Hematopoietic multipotent progenitor cell treated with erythropoietin and hydrocortisone succinate and interleukin-3 and kit ligand, for 17 days (in vitro differentiated cells): ENCODE data around the gene RDH12.
"Not testable (repeated sequence)": the region's sequence is repeated elsewhere in the genome, so short reads cannot be mapped to it uniquely, and the experiment has no call there.

ENCODE experiments used
- DNase-seq: peaks from one replicate; pipeline ENCODE4 v3.0.0-alpha.2; 2015; ENCODE audit warnings: low spot score

Gene RDH12

DNA sequence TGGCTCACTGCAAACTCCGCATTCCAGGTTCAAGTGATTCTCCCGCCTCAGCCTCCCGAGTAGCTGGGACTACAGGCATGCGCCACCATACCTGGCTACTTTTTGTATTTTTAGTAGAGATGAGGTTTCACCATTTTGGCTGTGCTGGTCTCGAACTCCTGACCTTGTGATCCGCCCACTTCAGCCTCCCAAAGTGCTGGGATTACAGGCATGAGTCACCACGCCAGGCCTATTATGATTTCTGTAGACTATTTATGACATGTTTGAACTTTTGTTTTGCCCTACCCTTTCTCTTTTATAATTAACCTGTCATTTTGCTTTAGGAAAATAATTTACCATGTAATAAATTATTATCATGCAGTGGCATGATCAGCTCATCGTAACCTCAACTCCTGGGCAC is at the start of gene RDH12:
RDH12 (plus strand) TSS at position 395 of the 400 bp plus-strand sequence. CDS start 20,757 bp downstream, outside the sequence.
- not testable (repeated sequence) for DNase-seq

DNA sequence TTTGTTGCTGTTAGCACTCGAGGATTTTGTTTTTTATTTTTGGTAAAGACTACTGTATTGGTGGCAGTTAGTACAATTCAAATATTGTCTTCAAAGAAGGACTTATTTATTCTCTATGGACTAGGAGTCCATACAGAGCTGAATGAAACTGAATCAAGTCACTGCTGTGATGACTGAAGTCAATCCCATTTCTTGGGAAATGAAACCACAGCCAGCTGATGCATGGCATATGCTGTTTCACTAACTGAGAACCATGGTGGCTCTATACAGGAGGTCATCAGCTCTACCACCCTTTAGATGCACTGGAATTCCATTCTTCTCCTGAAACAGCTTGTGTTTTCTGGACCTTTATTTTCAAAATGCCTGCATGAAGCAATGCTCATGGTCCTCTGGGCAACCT is 49.5 kb upstream of the RDH12 start:
- no peak for DNase-seq

DNA sequence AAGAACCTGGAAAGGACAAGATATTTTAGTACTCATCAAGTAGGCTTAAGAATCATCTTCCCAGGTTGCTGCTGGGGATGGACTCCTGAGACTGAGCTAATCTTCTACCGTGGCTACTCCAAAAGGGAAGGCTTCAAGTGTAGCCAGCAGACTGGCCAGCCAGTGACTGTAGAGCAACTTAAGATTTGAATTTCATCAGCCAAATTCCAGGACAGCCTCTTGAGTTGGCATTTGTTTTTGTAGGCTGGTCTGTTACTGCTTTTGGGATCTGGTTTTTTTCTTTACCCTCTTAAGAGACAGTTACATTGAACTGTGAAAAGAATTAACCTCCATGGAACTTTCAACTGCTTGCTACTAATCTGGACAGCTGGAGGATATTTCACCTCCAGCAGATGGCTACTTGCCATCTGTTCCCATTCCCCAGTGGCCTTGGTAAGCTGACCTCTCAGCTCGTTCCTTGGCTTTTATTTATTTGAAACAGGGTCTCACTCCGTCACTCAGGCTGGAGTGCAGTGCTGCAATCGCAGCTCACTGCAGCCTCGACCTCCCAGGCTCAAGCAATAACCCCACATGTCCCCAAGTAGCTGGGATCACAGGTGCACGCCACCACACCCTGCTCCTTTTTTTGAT is 47.9 kb upstream of the RDH12 start:
- no peak for DNase-seq

DNA sequence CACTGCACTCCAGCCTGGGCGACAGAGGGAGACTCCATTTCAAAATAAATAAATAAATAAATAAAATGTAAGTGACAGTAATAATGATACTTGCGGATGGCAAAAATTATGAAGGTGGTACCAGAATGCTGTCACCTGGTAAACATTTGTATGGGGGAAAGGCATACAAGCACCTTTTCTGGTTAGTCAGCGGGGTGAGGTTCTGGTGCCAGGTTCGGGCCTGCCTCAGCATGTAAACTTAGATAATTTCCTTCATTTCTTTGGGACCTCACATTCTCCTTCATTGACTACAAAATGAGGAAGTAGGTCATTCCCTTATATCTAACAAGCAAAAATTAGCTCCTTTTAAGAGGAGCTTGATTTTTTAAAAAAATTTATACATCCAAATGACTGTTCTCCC is 38.1 kb upstream of the RDH12 start:
- no peak for DNase-seq

DNA sequence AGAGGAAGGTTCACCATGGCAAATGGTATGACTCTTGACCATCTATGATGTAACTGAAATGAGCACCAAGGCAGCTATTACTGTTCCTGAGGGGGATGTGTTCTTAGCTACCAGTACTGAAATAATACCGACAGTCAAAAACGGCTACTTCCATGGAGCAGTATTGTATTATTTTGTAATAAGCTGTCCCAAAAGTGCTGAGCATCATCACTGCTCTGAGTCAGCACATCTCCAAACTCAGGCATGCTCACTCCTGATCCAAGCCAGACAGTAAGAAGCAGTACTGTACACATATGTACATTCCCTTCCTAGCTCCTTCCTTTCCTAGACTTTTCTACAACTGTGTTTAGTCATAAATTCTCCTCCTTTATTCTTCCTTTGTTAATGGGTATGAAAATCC is 35.8 kb upstream of the RDH12 start:
- DNase-seq, result peak; percentile 64

DNA sequence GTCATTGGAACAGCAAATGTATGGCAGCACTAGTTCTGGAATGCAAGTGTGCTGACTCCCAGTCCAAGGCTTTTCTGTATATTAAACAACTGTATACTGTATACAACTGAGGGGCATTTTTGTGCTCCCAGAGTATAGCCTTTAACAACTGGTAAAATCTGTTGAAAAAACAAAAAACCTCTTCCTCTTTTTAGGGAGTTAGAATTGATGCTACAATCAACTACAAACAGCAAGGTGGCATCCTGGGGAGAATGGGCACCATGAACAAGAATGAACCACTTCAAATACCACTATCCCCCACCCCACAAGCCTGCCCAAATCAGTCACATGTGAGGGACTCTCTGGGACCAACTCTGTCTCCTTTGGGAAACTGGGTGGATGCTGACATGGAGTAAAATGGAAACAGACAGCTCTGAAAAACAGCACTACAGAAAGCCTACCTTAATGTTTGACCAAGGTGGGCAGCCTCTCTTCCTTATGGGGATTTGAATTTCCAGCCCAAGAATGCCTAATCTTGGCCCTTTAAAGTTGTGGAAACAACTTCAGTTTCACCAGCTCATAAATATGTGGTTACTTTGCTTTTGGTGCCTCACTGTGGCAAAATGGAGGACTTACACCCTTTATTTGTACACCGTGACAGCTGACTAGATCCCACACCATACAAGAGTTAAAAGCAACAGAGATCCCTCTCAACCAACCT is 34.8 kb upstream of the RDH12 start:
- DNase-seq, result peak; percentile 86

DNA sequence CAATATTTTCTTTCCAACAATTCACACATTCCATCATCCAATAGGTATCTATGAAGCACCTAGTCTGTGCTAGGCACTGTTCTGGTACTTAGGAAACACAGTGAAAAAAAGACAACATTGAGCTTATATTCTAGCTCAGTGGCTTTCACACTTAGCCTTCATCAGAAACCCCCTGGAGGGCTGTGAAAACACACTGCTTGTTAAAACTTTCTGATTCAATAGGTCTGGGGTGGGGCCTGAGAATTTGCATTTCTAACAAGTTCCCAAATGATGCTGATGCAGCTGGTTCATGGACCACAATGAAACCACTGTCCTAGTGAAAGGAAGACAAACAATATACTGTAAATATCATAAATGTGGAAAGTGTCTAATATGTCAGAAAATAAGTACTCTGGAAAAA is 33.1 kb upstream of the RDH12 start:
- DNase-seq, result no peak

DNA sequence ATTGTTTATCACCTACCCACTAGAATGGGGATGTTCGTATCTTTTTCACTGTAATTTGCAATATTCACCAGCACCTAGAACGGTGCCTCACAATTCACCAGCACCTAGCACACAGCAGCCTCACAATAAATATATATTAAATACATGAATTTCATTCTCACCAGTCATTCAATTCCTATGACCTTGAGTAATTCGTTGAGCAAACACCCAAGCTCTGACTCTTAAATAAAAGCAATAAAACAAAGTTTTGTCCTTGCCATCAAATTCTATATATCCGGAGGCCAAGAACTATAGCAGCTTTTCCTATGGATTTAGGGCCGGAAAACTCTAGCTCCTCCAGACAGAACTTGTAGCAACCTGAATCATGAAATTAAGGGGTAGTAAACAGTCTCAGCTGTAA is 28.2 kb upstream of the RDH12 start:
- no peak for DNase-seq

DNA sequence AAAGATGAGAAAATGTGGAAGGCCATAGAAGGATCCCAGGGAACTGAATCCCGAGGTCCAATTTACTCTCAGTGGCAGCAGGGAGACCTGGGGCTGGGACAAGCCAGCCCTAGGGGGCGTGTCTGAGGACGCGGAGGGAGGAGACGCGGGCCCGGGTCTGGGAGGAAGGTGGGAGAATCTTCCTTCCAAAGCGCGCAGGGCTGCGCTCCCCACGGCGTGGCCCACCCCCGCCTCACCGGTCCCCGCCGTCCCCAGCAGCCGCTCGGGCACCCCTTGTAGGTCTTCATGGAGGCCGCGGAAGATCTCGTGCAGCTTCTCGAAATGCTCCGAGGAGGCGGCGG is 27.6 kb upstream of the RDH12 start:
- peak; percentile 82 for DNase-seq

DNA sequence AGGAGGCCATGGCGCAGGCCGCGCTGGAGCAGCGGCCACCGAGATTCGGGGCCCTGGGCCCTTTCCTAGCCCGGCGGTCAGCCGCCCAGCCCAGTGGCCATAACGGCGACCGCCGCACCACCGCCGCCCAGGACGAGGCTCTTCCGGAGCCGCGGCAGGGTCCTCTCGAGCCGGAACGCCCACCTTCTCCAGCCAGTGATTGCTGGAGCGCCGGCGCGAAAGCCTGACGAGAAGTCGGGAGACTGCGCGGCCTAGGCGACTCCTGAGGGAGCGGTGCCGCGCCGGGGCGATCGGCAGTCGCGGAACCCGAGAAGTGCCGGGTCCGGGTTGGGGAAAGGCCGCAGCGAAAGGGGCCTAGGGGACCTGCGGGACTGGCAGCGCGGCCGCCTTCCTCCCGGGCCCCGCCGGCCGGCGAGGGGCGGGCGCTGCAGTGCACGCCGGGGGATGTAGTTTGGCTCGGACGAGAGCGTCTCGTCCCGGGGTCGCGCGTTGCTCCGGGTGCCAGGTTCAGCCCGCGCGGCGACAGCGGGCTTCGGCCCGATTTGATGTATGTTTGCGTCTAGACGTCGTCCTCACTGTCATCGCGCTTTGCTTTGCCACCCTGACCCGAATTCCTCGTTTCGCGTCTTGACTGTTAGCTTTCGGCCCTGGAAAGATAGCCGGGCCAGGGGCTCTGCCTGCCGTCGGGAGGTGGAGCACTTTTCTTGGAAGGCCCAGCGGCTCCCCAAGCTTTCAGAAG is 27.0 kb upstream of the RDH12 start, which contains the start of gene VTI1B:
VTI1B (minus strand) TSS at position 153 of the 739 bp plus-strand sequence; CDS start at position 10, 143 bp downstream.
- DNase-seq, result peak; percentile 83

DNA sequence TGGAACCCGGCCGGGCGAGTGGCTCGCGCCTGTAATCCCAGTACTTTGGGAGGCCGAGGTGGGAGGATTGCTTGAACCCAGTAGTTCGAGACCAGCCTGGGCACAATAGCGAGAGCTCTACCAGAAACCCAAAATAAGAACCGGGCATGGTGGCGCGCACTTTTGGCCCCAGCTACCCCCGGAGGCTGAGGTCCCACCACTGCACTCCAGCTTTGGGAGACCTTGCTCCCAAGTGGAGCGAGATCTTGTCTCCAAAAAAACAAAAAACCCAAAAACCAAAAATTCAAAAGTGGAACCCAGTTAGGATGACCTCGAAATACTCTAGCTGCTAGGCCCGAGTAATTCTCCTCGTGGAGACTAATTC is 26.5 kb upstream of the RDH12 start:
- DNase-seq, result no peak

DNA sequence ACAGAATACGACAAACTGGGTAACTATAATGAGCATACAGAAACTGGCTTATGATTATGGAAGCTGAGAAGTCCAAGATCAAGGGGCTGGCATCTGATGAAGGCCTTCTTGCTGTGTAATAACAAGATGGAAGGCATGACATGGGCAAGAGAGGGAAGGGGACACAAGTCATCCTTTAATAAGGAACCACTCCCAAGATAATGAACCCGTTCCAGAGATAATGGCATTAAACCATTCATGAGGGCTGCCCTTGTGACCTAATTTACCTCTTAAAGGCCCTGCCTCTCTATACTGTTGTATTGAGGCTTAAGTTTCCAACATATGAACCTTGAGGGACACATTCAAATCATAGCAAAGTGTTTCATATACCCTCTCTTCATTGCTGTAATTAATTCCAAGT is 22.7 kb upstream of the RDH12 start:
- peak; percentile 57 for DNase-seq

DNA sequence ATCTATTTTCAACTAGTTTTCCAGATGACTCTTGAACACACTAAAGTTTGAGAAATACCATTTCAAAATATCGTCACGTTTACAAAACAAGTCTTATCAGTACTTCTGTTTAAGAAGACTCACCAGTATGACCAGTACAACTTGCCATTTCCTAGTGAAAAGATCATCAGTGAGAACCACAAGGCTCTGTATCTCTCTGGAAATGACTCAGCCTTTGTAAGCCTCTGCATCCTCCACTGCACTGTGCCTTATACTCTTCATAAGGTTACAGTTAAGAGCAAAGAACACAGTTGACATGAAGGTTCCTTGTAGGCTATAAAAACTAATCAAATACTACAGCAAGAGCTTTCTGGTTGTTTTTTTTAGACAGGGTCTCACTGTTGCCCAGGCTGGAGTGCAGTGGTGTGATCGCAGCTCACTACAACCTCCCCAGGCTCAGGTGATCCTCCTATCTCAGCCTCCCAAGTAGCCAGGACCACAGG is 21.5 kb upstream of the RDH12 start:
- peak; percentile 90 for DNase-seq

DNA sequence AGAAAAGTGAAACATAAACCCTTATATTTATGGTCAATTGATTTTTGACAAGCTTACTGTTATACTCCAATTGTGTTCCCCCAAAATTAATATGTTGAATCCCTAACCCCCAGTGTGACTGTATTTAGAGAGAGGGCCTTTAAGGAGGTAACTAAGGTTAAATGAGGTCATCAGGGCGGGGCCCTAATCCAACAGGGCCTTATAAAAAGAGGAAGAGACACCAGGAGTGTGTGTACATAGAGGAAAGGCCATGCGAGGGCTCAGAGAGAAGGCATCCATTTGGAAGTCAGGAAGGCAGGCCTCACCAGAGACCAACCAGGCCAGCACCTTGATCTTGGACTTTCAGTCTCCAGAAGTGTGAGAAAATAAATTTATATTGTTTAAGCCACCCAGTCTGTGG is 20.7 kb upstream of the RDH12 start:
- peak; percentile 77 for DNase-seq

DNA sequence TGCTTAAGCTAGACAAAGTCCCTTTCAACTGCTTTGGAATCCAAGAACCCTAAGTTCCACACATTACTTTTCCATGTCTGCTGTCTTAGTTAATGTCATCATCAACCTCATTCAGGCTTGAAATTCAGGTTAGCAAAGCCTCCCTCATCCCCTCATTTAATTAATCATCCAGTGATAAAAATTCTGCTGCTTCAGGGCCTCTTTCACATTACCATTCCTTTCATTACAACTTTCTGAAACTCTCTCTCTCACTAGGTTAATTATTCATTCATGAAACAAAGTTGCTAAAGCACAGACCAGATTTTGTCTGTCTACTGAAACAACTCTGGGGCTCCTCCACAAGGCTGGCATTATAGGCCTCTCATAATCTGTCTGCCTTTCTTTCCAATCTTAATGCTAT is 17.8 kb upstream of the RDH12 start:
- DNase-seq, result no peak

DNA sequence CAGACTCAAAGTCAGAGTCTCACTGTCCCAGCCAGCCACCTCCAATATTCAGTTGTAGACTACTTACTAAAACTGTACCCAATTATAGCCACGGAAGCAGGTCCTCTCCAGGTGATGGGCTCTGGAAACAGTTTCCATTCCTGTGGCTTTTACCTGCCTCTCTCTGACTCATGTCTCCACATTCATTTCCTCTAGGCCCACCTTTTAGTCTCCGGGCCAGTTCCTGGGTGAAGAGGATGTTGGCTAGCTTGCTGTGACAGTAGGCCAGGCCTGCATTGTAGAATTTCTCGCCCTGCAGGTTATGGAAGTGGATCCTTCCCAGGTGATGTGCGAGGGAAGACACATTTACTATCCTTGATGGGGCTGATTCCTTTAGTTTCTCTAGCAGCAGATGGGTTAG is 11.7 kb upstream of the RDH12 start:
- DNase-seq, result no peak

DNA sequence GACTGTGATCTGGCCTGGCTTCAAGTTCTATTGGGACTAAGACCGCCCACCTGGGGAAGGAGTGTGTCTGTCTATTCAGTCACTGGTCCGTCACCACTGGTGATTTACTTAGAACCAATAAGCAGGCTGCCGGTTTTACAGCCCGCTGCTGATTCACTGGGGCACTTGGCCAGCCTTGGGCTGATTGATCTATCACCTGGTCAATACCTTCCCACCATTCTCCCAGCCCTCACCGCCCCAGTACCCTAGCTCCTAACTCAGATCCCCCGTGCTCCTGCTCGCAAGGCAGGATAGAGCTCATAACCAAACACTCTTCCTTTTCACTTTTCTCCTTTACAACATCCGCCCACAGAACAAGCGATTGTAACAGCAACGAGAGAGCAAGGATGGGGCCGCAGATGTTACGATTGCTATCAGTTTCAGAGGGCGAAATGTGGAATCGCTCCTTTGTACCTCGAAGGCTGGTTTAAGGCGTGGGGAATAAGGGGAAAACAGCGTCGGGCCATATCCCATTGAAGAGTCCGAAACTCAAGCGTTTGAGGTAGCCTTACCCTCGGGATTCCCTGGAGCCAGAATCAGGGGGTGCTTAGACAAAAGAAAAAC is 6.8 kb upstream of the RDH12 start:
- DNase-seq, result peak; percentile 87

DNA sequence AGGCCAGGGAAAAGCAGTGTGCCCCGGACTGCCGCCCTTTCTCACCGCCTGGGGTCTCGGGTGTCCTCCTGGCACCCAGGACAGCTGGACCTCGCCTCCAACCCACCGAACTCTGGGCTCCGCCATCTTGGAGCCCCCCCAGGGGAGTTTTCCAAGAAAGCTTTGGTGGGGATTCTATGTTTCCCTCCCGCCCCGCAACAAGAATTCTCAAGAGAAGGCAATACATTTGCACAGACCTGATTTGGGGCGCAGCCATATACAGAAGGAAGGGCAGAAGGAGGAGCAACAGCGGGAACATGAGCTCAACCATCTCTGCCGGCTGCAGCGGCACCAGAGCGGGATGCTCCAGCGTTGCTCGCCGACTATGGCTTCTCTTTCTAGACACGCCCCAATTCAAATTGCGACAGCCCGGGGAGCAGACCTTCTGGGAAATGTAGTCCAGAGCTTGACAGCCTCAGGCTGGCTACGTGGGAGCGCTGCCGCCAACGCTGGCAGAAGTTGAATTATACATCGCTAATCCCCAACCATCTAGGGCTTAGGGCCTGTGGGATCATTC is 6.2 kb upstream of the RDH12 start, which contains the start of gene RDH11:
RDH11 (minus strand) TSS at position 371 of the 556 bp plus-strand sequence; CDS start at position 310, 61 bp downstream.
- DNase-seq, result peak; percentile 90

DNA sequence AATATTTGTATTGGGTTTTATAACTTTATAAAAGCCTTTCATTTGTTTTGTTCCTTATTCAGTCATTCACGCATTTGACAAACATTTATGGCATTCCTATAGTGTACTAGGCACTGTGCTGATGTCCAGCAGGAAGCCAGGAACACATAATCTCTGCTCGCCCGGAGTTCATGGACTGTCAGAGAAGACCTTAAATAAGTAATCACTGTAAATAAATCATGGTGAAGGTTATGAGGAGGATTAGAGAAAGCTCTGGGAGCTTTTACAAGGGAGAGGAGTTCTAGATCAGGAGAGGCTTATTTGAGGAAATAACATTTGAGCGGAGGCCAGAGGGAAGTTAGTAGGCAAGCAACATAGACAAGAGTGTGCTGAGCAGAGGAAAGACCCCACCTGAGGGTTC is 4.7 kb upstream of the RDH12 start:
- DNase-seq, result no peak

DNA sequence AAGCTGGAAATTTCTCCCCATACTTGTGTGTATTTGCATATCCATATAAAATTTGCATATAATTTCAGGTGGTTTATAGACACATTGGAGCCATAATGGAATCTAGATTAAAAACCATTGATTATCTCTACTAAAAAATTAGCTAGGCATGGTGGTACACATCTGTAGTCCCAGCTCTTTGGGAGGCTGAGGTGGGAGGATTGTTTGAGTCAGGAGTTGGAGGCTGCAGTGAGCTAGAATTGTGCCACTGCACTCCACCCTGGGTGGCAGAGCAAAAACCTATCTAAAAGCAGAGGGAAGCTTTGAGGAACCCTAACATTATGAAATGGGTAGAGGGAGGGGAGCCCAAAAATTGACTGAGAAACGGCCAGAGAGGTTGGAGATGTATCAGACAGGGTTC is 3.5 kb upstream of the RDH12 start:
- DNase-seq, result no peak

DNA sequence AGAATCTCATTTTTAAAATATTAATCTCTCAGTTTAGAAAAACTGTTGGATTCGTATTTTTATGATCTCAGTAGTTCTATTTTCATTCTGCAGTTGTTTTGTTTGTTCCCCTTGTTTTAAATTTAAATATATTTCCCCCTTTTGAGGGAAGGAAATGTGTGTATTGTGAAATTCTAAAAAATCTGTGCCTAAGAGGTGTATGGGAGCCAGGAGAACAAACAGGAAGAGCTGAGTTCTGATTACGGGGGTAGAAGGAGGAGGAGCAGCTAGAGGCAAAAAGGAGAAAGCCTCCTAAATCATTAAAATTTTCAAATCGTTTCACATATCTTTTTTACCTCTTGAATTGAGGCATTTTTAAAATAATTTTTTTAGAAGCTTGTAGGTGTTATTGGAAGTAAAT is 2.3 kb downstream of the RDH12 start:
- no peak for DNase-seq

DNA sequence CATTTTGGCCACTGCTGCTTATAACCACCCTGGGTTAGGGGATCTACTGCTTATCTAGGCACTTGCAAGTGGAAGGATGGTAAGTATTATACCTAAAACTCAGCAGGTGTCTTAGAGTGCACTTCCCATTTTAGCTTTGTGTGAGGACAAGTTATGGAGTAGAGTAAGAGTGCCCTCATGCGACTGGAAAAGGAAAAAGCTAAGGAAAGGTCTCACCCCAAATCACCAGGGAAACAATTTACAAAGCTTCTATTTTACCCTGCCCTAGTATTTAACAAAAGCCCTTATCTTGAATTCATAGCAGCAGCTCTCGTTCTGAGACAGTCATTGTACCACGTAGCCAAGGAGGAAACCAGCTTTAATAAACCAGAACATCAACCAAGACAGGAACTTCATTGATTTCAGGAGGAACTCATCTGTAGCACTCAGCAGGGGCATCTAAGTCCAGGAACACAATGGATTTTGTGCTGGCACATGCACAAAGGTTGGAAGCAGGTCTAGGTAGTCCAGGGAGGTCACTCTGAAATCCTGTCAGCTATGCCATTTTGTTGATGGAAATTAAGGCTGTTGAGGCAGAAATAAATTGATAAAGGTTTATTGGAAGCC is 2.9 kb downstream of the RDH12 start:
- peak; percentile 84 for DNase-seq
